Activated CD4-positive, alpha-beta T cell treated with anti-CD3 and anti-CD28 coated beads for 36 hours (primary cell): ENCODE data around the gene ZFX. TPM values are rescaled to one million over a fixed set of nuclear protein-coding genes. Genes with fewer than 3 reads are reported as not detected.
"Not testable (repeated sequence)": the region's sequence is repeated elsewhere in the genome, so short reads cannot be mapped to it uniquely, and the experiment has no call there.

ENCODE experiments used
- ATAC-seq: fragments of 200-7000 bp; cut with Tn5 transposase; one replicate; pipeline ENCODE4 v1.10.0; 2021; ENCODE audit warnings: mild to moderate bottlenecking, moderate library complexity
- CTCF ChIA-PET: fragments of 350-600 bp; sonication (Branson Sonifier 250); formaldehyde crosslinking; loops from one replicate; lab custom pipeline; 2021; ENCODE audit warnings: antibody characterized with exemption; lab: Charles Lee
- POLR2A ChIA-PET: fragments of 350-600 bp; sonication (Branson Sonifier 250); formaldehyde crosslinking; loops from one replicate; lab custom pipeline; 2021; ENCODE audit warnings: antibody characterized with exemption, inconsistent platforms; lab: Charles Lee
- DNase-seq: peaks from one replicate; pipeline ENCODE4 v3.0.0-alpha.2; 2020
- H3K27ac Mint-ChIP-seq: one replicate; pipeline ENCODE4 v1.8.0; 2021; ENCODE audit warnings: mixed read lengths
- H3K27me3 Mint-ChIP-seq: one replicate; pipeline ENCODE4 v1.8.0; 2021; ENCODE audit warnings: mixed read lengths
- H3K36me3 Mint-ChIP-seq: one replicate; pipeline ENCODE4 v1.8.0; 2021; ENCODE audit warnings: low read depth, mixed read lengths
- H3K4me1 Mint-ChIP-seq: one replicate; pipeline ENCODE4 v1.8.0; 2021; ENCODE audit warnings: mixed read lengths
- H3K4me3 Mint-ChIP-seq: one replicate; pipeline ENCODE4 v1.8.0; 2021; ENCODE audit warnings: mild to moderate bottlenecking, moderate library complexity, mixed read lengths
- H3K9me3 Mint-ChIP-seq: one replicate; pipeline ENCODE4 v1.8.0; 2021; ENCODE audit warnings: low read depth, mixed read lengths
- intact Hi-C, 2 experiments: fragments of 100-400 bp; cut with DNase I in 1 of 2; cut with micrococcal nuclease in 1 of 2; formaldehyde crosslinking; loops; one replicate each; pipeline versions ENCODE4 v1.14.2 to v1.15.1; 2022 to 2024; cut with DNase I, micrococcal nuclease
- total RNA-seq, 2 experiments: library from RNA; stranded (reverse); gene quantifications; one replicate each; pipeline ENCODE4 v1.2.3, GENCODE V29; 2021

ZFX gene
- total RNA-seq, 2 experiments from 2014 or later: 34.0 to 37.9 TPM

- H3K27ac Mint-ChIP-seq, H3K4me3 Mint-ChIP-seq, DNase-seq, ATAC-seq, H3K36me3 Mint-ChIP-seq, H3K9me3 Mint-ChIP-seq, H3K27me3 Mint-ChIP-seq, POLR2A ChIA-PET, CTCF ChIA-PET: not testable (repeated sequence)
- intact Hi-C loops: loop anchor here in 1 of 2 experiments (5.0 kb wide), 1 partner anchor 42 kb away; no protein-coding TSS in a partner anchor
- peaks cover 26% of the 10 kb centered on the region for H3K4me1 Mint-ChIP-seq
Observed at GRCh38 chrX:24143982-24144381, 5.5 kb upstream of the ZFX start.

GRCh38 chrX:24144528-24144927, 5.0 kb upstream of the ZFX start:
- Mint-ChIP-seq H3K36me3 (no peaks in the 10 kb centered on the region), H3K27me3 (no peaks in the 10 kb centered on the region), H3K4me3 (no peak overlapping the region), H3K9me3 (no peaks in the 10 kb centered on the region), H3K27ac (no peak overlapping the region), H3K4me1 (peaks cover 26% of the 10 kb centered on the region)
- intact Hi-C loops: loop anchor here in 1 of 2 experiments (5.0 kb wide), 1 partner anchor 42 kb away; no protein-coding TSS in a partner anchor
- POLR2A ChIA-PET: no interaction called here
- no peak for DNase-seq
- CTCF ChIA-PET: no interaction called here
- ATAC-seq: no peak

GRCh38 chrX:24145303-24146186, 4.0 kb upstream of the ZFX start:
- ChIA-PET CTCF (interaction anchor here (1.4 kb wide), 1 partner anchor 92 kb away, joined by 3 read pairs; no protein-coding TSS in a partner anchor), POLR2A (interaction anchor here (0.7 kb wide), 1 partner anchor 378 kb away, joined by 3 read pairs; no protein-coding TSS in a partner anchor)
- Mint-ChIP-seq H3K4me1 (peaks cover 26% of the 10 kb centered on the region), H3K27me3 (no peaks in the 10 kb centered on the region), H3K4me3 (no peak overlapping the region), H3K9me3 (no peaks in the 10 kb centered on the region), H3K36me3 (peaks cover under 1% of the 10 kb centered on the region), H3K27ac (peak overlapping the region; percentile 65)
- intact Hi-C loops: no loop called here
- DNase-seq (no peak), ATAC-seq (no peak)

- ChIA-PET CTCF (interaction anchor here (1.4 kb wide), 1 partner anchor 93 kb away, joined by 3 read pairs; no protein-coding TSS in a partner anchor), POLR2A (interaction anchor here (0.7 kb wide), 1 partner anchor 379 kb away, joined by 3 read pairs; no protein-coding TSS in a partner anchor)
- intact Hi-C loops: no loop called here
Observed at GRCh38 chrX:24146283-24146949, 3.1 kb upstream of the ZFX start.

GRCh38 chrX:24147165-24147564, 2.4 kb upstream of the ZFX start:
- Mint-ChIP-seq H3K27ac (peak overlapping the region; percentile 89), H3K9me3 (no peaks in the 10 kb centered on the region), H3K36me3 (peaks cover 15% of the 10 kb centered on the region), H3K4me3 (peak overlapping the region; percentile 41), H3K27me3 (no peaks in the 10 kb centered on the region), H3K4me1 (peaks cover 36% of the 10 kb centered on the region)
- no peak for DNase-seq
- intact Hi-C loops: no loop called here
- ATAC-seq: no peak
- CTCF ChIA-PET: no interaction called here
- POLR2A ChIA-PET: no interaction called here

More at GRCh38 chrX:24146283-24146949, 3.1 kb upstream of the ZFX start:
- H3K9me3 Mint-ChIP-seq: no peaks in the 10 kb centered on the region
- H3K27ac Mint-ChIP-seq: peak overlapping the region; percentile 89
- DNase-seq (no peak), ATAC-seq (no peak)
- H3K27me3 Mint-ChIP-seq: no peaks in the 10 kb centered on the region
- H3K4me3 Mint-ChIP-seq: peak overlapping the region; percentile 41
- peaks cover 9% of the 10 kb centered on the region for H3K36me3 Mint-ChIP-seq
- H3K4me1 Mint-ChIP-seq: peaks cover 30% of the 10 kb centered on the region

GRCh38 chrX:24148121-24148520, 1.4 kb upstream of the ZFX start:
- Mint-ChIP-seq H3K4me1 (peaks cover 46% of the 10 kb centered on the region), H3K27me3 (no peaks in the 10 kb centered on the region), H3K4me3 (peak overlapping the region; percentile 72), H3K36me3 (peaks cover 23% of the 10 kb centered on the region), H3K27ac (peak overlapping the region; percentile 92), H3K9me3 (no peaks in the 10 kb centered on the region)
- intact Hi-C loops: no loop called here
- no peak for ATAC-seq
- no peak for DNase-seq
- POLR2A ChIA-PET: interaction anchor here (0.6 kb wide), 1 partner anchor 191 kb away, joined by 6 read pairs; no protein-coding TSS in a partner anchor
- CTCF ChIA-PET: no interaction called here

- H3K9me3 Mint-ChIP-seq: no peaks in the 10 kb centered on the region
- CTCF ChIA-PET: no interaction called here
- DNase-seq: no peak
- H3K36me3 Mint-ChIP-seq: peaks cover 26% of the 10 kb centered on the region
- intact Hi-C loops: no loop called here
- POLR2A ChIA-PET: interaction anchor here (0.6 kb wide), 2 partner anchors 93 to 192 kb away, joined by 4 to 6 read pairs; no protein-coding TSS in a partner anchor
- no peak for ATAC-seq
- H3K27ac Mint-ChIP-seq: peak overlapping the region; percentile 92
- no peaks in the 10 kb centered on the region for H3K27me3 Mint-ChIP-seq
- peak overlapping the region; percentile 72 for H3K4me3 Mint-ChIP-seq
- peaks cover 52% of the 10 kb centered on the region for H3K4me1 Mint-ChIP-seq
Observed at GRCh38 chrX:24148535-24149350, 786 bp upstream of the ZFX start.

- ChIA-PET CTCF (no interaction called here), POLR2A (interaction anchor here (0.6 kb wide), 1 partner anchor 53 kb away, joined by 5 read pairs; no protein-coding TSS in a partner anchor)
- intact Hi-C loops: loop anchor here (1.0 to 10.0 kb wide), 13 partner anchors 19 to 483 kb away; partner anchors contain the start of genes CXorf58 (in 2 of the 2), EIF2S3 (in 2 of the 2), APOO (in 1 of the 2) and PDK3 (in 1 of the 2)
- Mint-ChIP-seq H3K36me3 (peaks cover 26% of the 10 kb centered on the region), H3K27ac (peak overlapping the region; percentile 97), H3K4me3 (peak overlapping the region; percentile 93), H3K27me3 (no peaks in the 10 kb centered on the region), H3K9me3 (no peaks in the 10 kb centered on the region), H3K4me1 (peaks cover 50% of the 10 kb centered on the region)
- DNase-seq (peak; percentile 92), ATAC-seq (peak; percentile 81)
Observed at GRCh38 chrX:24150051-24150790, 692 bp downstream of the ZFX start.

GRCh38 chrX:24150898-24151297, 1.4 kb downstream of the ZFX start:
- POLR2A ChIA-PET: no interaction called here
- Mint-ChIP-seq H3K36me3 (peaks cover 26% of the 10 kb centered on the region), H3K9me3 (no peaks in the 10 kb centered on the region), H3K4me3 (peak overlapping the region; percentile 93), H3K27ac (peak overlapping the region; percentile 97), H3K27me3 (no peaks in the 10 kb centered on the region), H3K4me1 (peaks cover 49% of the 10 kb centered on the region)
- DNase-seq: no peak
- no peak for ATAC-seq
- CTCF ChIA-PET: no interaction called here
- intact Hi-C loops: loop anchor here (1.0 to 10.0 kb wide), 13 partner anchors 18 to 484 kb away; partner anchors contain the start of genes CXorf58 (in 2 of the 2), EIF2S3 (in 2 of the 2), APOO (in 1 of the 2) and PDK3 (in 1 of the 2)

GRCh38 chrX:24151513-24151912, 2.0 kb downstream of the ZFX start:
- Mint-ChIP-seq H3K4me3 (peak overlapping the region; percentile 93), H3K4me1 (peaks cover 50% of the 10 kb centered on the region), H3K9me3 (no peaks in the 10 kb centered on the region), H3K27ac (peak overlapping the region; percentile 97), H3K27me3 (no peaks in the 10 kb centered on the region), H3K36me3 (peaks cover 29% of the 10 kb centered on the region)
- ChIA-PET POLR2A (interaction anchor here (0.6 kb wide), 1 partner anchor 27 kb away, joined by 6 read pairs; no protein-coding TSS in a partner anchor), CTCF (interaction anchor here (0.7 kb wide), 1 partner anchor 33 kb away, joined by 3 read pairs; no protein-coding TSS in a partner anchor)
- DNase-seq (no peak), ATAC-seq (no peak)
- intact Hi-C loops: loop anchor here (2.0 to 10.0 kb wide), 7 partner anchors 71 to 484 kb away; partner anchors contain the start of genes APOO (in 1 of the 2), CXorf58 (in 1 of the 2), PDK3 (in 1 of the 2) and PRDX4 (in 1 of the 2)
